Heart left ventricle (tissue), 16 donors: Measurements from ENCODE around the gene CNNM3. TPM values are rescaled to one million over a fixed set of nuclear protein-coding genes. Genes with fewer than 3 reads are reported as not detected.

Experiments
- ATAC-seq, 4 donors: fragments of 200-7000 bp; cut with Tn5 transposase; one replicate each; pipeline ENCODE4 v1.9.1; 2020 to 2022; ENCODE audit warnings: moderate library complexity in 4 of 4, mild to moderate bottlenecking in 3 of 4, moderate number of reproducible peaks in 1 of 4
- DNase-seq, 5 donors: peaks; one replicate each; pipeline ENCODE4 v3.0.0-alpha.2; 2020
- H3K27ac ChIP-seq, 12 donors: fragments of 200-600 bp; sonication (generic) in 4 of 12; one replicate each; pipeline versions ENCODE4 v1.5.0 to v1.8.0; 2016 to 2022; ENCODE audit warnings: mild to moderate bottlenecking in 2 of 12
- H3K27me3 ChIP-seq, 9 donors: fragments of 200-600 bp; sonication (generic) in 2 of 9; one replicate each; pipeline versions ENCODE4 v1.5.1 to v1.8.0; 2016 to 2022; ENCODE audit warnings: mild to moderate bottlenecking in 3 of 9
- H3K36me3 ChIP-seq, 9 donors: fragments of 200-600 bp; sonication (generic) in 2 of 9; one replicate each; pipeline versions ENCODE4 v1.5.0 to v1.8.0; 2018 to 2022; ENCODE audit warnings: mild to moderate bottlenecking in 2 of 9
- H3K4me1 ChIP-seq, 12 donors: fragments of 200-600 bp; sonication (generic) in 4 of 12; one replicate each; pipeline versions ENCODE4 v1.5.0 to v1.8.0; 2016 to 2022; ENCODE audit warnings: mild to moderate bottlenecking in 3 of 12
- H3K4me3 ChIP-seq, 12 donors: fragments of 200-600 bp; sonication (generic) in 4 of 12; one replicate each; pipeline versions ENCODE4 v1.5.0 to v1.8.0; 2017 to 2022; ENCODE audit warnings: mild to moderate bottlenecking in 9 of 12, moderate library complexity in 4 of 12
- H3K9me3 ChIP-seq, 12 donors: fragments of 200-600 bp; sonication (generic) in 4 of 12; one replicate each; pipeline versions ENCODE4 v1.5.0 to v1.8.0; 2016 to 2022; ENCODE audit warnings: mild to moderate bottlenecking in 1 of 12
- CTCF ChIP-seq, 12 donors: fragments of 200-600 bp; sonication (generic) in 4 of 12; IDR thresholded peaks; one replicate each; pipeline versions ENCODE4 v1.5.0 to v1.8.0; 2018 to 2022; ENCODE audit warnings: antibody characterized with exemption in 12 of 12, mild to moderate bottlenecking in 5 of 12
- POLR2A ChIP-seq, 2 donors: fragments of 450-650 bp; IDR thresholded peaks; one replicate each; pipeline ENCODE4 v1.6.1; 2017; ENCODE audit warnings: antibody characterized with exemption in 2 of 2, mild to moderate bottlenecking in 2 of 2, moderate library complexity in 2 of 2
- WGBS, 4 donors: extraction: QIAGEN DNeasy Blood & Tissue Kit in 2 of 4; methylation state at CpG; one replicate each; pipeline versions ENCODE4 v1.1.5 to v1.1.7; 2013 to 2018; 5-methylcytosine and 5-hydroxymethylcytosine counted together
- intact Hi-C, 10 donors: fragments of 100-400 bp; cut with DNase I; formaldehyde crosslinking; loops; one replicate each; pipeline versions ENCODE4 v1.11.1 to v1.14.2; 2022
- polyA plus RNA-seq, 2 donors: library from polyadenylated mRNA; stranded (reverse); fragments of 200-250 nt; gene quantifications; one replicate each; pipeline ENCODE4 v1.2.3, GENCODE V29; 2013
- total RNA-seq, 9 donors: library from RNA; depleted of rRNA in 2 of 9; stranded (reverse); fragments of >200 nt in 2 of 9; fragmentation: NEBNext Ultra II Directional in 3 of 9; extraction: Animal tissue kit (Norgen Biotek cat#: 25700) in 3 of 9; gene quantifications; one replicate each; pipeline versions ENCODE4 v1.1.0 to v1.2.4, GENCODE V29; 2016 to 2023
- donor health status: ischemic (EF 13 %, LVEDD 7.1; RV severe dilation, severe dysfunction).
- donor health status: healthy with polysubstance abuse.
- donor health status: DM: no; HTN: yes; CAD: no.
- donor health status: DM: no; HTN: no; CAD: no.
- donor health status: ischemic (EF 25% LVEDD 6.9; RV normal size, moderate dysfunction).
- donor health status: ischemic (EF 25% LVEDD 5.7; RV mildly dilated, moderate dysfunction).
- donor health status: healthy.
- donor health status: DM: yes; HTN: yes; CAD: no.
- donor health status: ischemic (EF 35%, LVEDD 5.7; RV mildly dilated, moderate dysfunction).
- donor health status: nonischemic (EF 11% LVEDD 7.7; RV severe dilation, severe dysfunction).
- donor health status: DM: yes; HTN: yes; CAD: no.
- donor health status: PGD.
- donor health status: ischemic (EF 29% LVEDD 5.4; RV normal size, mild dysfunction).
- donor health status: nonischemic (EF 23%, LVEDD 6.1; RV moderate dilation, normal function).

Gene CNNM3
- total and polyA plus RNA-seq, 11 donors, result 5.1 to 17.7 (median 10.2) TPM

GRCh38 chr2:96878796-96879544 is 62.9 kb downstream of the CNNM3 start:
- no peak overlapping the region for H3K27ac ChIP-seq
- no peak for ATAC-seq
- H3K36me3 ChIP-seq, result no peaks in the 10 kb centered on the region
- peaks cover 0 to 37% (median 24%) of the 10 kb centered on the region in 12 donors for H3K4me1 ChIP-seq
- H3K9me3 ChIP-seq, result no peaks in the 10 kb centered on the region
- DNase-seq, result no peak
- intact Hi-C loops, result no loop called here
- WGBS, 4 donors, result 90 to 92% (median 91%) methylated on average over 20 to 22 of the region's 22 CpGs
- H3K27me3 ChIP-seq, result peaks cover 0 to 4% (median 0%) of the 10 kb centered on the region in 9 donors
- H3K4me3 ChIP-seq, result no peak overlapping the region
- TF ChIP-seq POLR2A (IDR thresholded peaks at IDR 0.05) (no peak), CTCF (IDR thresholded peaks at IDR 0.05) (no peak)

- DNase-seq, result no peak
- H3K27ac ChIP-seq, result no peak overlapping the region
- H3K9me3 ChIP-seq, result no peaks in the 10 kb centered on the region
- H3K4me3 ChIP-seq, result no peak overlapping the region
- TF ChIP-seq POLR2A (IDR thresholded peaks at IDR 0.05) (no peak), CTCF (IDR thresholded peaks at IDR 0.05) (no peak)
- peaks cover 0 to 4% (median 0%) of the 10 kb centered on the region in 9 donors for H3K27me3 ChIP-seq
- no peaks in the 10 kb centered on the region for H3K36me3 ChIP-seq
- H3K4me1 ChIP-seq, result peaks cover 0 to 37% (median 22%) of the 10 kb centered on the region in 12 donors
- ATAC-seq, result no peak
- intact Hi-C loops, result no loop called here
- WGBS, 4 donors, result 95 to 97% (median 97%) methylated on average over 11 to 18 of the region's 18 CpGs
These were observed 63.5 kb downstream of the CNNM3 start for GRCh38 chr2:96879545-96880040.

- ATAC-seq (no peak), DNase-seq (no peak)
- Histone ChIP-seq H3K9me3 (no peaks in the 10 kb centered on the region), H3K4me1 (peaks cover 0 to 39% (median 17%) of the 10 kb centered on the region in 12 donors), H3K36me3 (no peaks in the 10 kb centered on the region), H3K27ac (peak overlapping the region in 2 of 12 donors; percentile 32 to 34), H3K27me3 (peaks cover 0 to 4% (median 0%) of the 10 kb centered on the region in 9 donors), H3K4me3 (no peak overlapping the region)
- 88 to 94% (median 90%) methylated on average over 6 of the region's 6 CpGs for WGBS, 4 donors
- no peak for TF ChIP-seq POLR2A (IDR thresholded peaks at IDR 0.05)
- TF ChIP-seq CTCF (IDR thresholded peaks at IDR 0.05), result no peak
- intact Hi-C loops, result no loop called here
These were observed 64.8 kb downstream of the CNNM3 start for GRCh38 chr2:96880891-96881273.

GRCh38 chr2:96881349-96882195 is 65.5 kb downstream of the CNNM3 start:
- H3K4me3 ChIP-seq, result no peak overlapping the region
- H3K9me3 ChIP-seq, result no peaks in the 10 kb centered on the region
- H3K27ac ChIP-seq, result peak overlapping the region in 4 of 12 donors; percentile 17 to 34 (median 26)
- peak in 1 of 5 donors; percentile 56 for DNase-seq
- TF ChIP-seq POLR2A (IDR thresholded peaks at IDR 0.05) (no peak), CTCF (IDR thresholded peaks at IDR 0.05) (no peak)
- WGBS, 4 donors, result 46 to 62% (median 54%) methylated on average over 10 of the region's 10 CpGs
- peaks cover 0 to 4% (median 0%) of the 10 kb centered on the region in 9 donors for H3K27me3 ChIP-seq
- no peaks in the 10 kb centered on the region for H3K36me3 ChIP-seq
- H3K4me1 ChIP-seq, result peaks cover 0 to 37% (median 17%) of the 10 kb centered on the region in 12 donors
- intact Hi-C loops, result no loop called here
- ATAC-seq, result peak in 2 of 4 donors; percentile 33 to 34
